Subcutaneous abdominal adipose tissue (tissue), 5 donors: Measurements from ENCODE around the gene NBEAL2.

Source experiments
- H3K27ac ChIP-seq: one replicate; pipeline ENCODE4 v1.7.0; 2013; ENCODE audit warnings: low read depth, mild to moderate bottlenecking, inconsistent platforms, low read length, moderate library complexity
- H3K27me3 ChIP-seq, 5 donors: one replicate each; pipeline ENCODE4 v1.7.0; 2013; ENCODE audit warnings: low read length in 5 of 5, inconsistent platforms in 1 of 5; ENCODE audit not compliant: control insufficient read depth in 5 of 5, insufficient read depth in 4 of 5
- H3K36me3 ChIP-seq, 5 donors: one replicate each; pipeline ENCODE4 v1.7.0; 2013; ENCODE audit warnings: low read length in 5 of 5; ENCODE audit not compliant: control insufficient read depth in 5 of 5, insufficient read depth in 5 of 5
- H3K4me1 ChIP-seq, 5 donors: one replicate each; pipeline ENCODE4 v1.7.0; 2013; ENCODE audit warnings: low read length in 5 of 5, mild to moderate bottlenecking in 3 of 5, moderate library complexity in 1 of 5; ENCODE audit not compliant: control insufficient read depth in 5 of 5, insufficient read depth in 5 of 5
- H3K4me3 ChIP-seq, 5 donors: one replicate each; pipeline ENCODE4 v1.7.0; 2013; ENCODE audit warnings: low read length in 5 of 5, low read depth in 1 of 5
- H3K9ac ChIP-seq, 5 donors: one replicate each; pipeline ENCODE4 v1.7.0; 2013; ENCODE audit warnings: low read length in 5 of 5, mild to moderate bottlenecking in 4 of 5, moderate library complexity in 3 of 5
- H3K9me3 ChIP-seq, 5 donors: one replicate each; pipeline ENCODE4 v1.7.0; 2013; ENCODE audit warnings: low read length in 5 of 5; ENCODE audit not compliant: control insufficient read depth in 5 of 5
- donor health status: healthy.
- donor health status: healthy.
- donor health status: healthy.
- donor health status: healthy.
- donor health status: healthy.

NBEAL2 gene

DNA sequence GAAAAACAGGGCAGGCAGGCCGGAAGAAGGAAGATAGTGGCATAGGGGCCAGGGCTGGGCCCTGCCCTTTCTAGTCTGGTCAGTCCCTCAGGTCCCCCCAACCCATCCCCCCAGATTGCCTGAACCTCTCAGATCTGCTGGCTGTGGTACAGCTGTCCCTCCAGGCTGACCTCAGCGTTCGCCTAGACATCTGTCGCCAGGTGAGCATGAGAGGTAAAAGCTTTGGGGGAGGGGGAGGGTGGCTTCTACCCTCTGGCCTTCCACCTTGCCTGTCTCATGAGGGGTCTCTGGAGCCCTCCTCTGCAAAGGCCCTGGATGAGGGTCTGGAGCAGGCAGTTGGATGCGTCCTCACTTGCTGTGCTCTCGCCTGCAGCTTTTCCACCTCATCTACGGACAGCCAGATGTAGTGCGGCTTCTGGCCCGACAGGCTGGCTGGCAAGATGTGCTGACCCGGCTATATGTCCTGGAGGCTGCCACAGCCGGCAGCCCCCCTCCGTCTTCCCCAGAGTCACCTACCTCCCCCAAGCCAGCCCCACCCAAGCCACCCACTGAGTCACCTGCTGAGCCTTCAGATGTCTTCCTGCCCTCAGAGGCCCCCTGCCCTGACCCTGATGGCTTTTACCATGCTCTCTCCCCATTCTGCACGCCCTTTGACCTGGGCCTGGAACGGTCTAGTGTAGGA is 20.2 kb downstream of the NBEAL2 start:
- Histone ChIP-seq H3K4me1 (peaks cover 0 to 12% (median 4%) of the 10 kb centered on the region in 5 donors), H3K4me3 (no peak overlapping the region), H3K27me3 (no peaks in the 10 kb centered on the region), H3K9me3 (no peaks in the 10 kb centered on the region), H3K36me3 (peaks cover 0 to 96% (median 82%) of the 10 kb centered on the region in 5 donors), H3K27ac (no peak overlapping the region), H3K9ac (no peak overlapping the region)

DNA sequence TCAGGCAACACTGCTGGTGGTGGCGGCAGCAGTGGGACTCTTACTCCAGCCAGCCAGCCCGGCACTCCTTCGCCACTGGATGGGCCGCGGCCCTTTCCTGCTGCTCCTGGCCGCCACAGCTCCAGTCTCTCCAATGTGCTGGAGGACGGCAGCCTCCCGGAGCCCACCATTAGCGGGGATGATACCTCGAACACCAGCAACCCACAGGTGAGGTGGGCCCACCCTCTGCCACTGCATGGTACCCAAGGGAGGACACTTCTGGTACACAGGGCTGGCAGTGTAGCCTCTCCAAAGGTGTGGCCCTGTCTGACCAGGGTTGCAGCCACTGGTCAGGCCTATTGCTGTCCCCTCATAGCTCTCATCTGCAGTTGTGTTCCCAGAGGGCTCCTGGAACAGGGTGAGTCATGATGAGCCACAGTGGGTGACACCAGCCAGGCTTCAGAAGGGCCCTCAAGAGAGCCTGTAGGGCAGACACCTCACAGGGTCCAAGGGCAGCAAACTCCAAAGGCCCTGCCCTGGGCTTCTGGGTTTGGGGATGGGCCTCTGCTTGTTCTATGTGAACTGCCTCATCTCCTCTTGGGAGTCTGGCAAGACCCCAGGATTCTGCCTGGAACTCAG is 20.8 kb downstream of the NBEAL2 start:
- H3K36me3 ChIP-seq = peaks cover 0 to 96% (median 82%) of the 10 kb centered on the region in 5 donors
- no peaks in the 10 kb centered on the region for H3K9me3 ChIP-seq
- H3K27me3 ChIP-seq = no peaks in the 10 kb centered on the region
- peaks cover 0 to 12% (median 4%) of the 10 kb centered on the region in 5 donors for H3K4me1 ChIP-seq
- H3K4me3 ChIP-seq = no peak overlapping the region
- H3K9ac ChIP-seq = no peak overlapping the region
- H3K27ac ChIP-seq = no peak overlapping the region

DNA sequence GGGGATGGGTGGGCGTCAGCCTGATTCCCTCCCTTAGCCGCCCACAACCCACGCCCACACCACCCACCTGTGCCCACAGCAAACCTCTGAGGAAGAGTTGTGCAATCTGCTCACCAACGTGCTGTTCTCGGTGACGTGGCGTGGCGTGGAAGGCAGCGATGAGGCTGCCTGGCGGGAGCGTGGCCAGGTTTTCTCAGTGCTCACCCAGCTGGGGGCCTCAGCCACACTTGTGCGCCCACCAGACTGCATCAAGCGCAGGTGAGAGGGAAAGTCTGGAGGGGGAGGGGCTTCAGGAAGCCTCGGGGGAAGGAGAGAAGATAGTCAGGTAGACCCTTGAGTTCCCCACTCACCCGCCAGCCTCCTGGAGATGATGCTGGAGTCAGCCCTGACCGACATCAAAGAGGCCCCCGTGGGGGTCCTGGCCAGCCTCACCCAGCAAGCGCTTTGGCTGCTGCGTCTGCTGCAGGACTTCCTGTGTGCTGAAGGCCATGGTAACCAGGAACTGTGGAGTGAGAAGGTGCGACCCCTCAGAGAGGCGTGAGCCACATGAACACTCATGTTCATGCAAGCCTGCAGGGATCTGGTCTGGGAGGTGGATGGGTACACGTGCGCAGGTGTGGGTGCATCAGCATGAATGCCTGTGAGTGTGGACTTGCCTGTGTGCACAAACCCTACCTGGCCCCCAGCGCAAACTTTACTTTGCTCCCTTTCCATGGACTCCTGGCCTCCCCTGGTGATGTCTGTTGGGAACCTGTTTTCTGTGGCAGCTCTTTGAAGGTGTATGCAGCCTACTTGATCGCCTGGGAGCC is 21.7 kb downstream of the NBEAL2 start:
- peaks cover 0 to 96% (median 83%) of the 10 kb centered on the region in 5 donors for H3K36me3 ChIP-seq
- peaks cover 0 to 12% (median 4%) of the 10 kb centered on the region in 5 donors for H3K4me1 ChIP-seq
- no peak overlapping the region for H3K9ac ChIP-seq
- no peaks in the 10 kb centered on the region for H3K9me3 ChIP-seq
- H3K27me3 ChIP-seq = no peaks in the 10 kb centered on the region
- no peak overlapping the region for H3K4me3 ChIP-seq
- H3K27ac ChIP-seq = no peak overlapping the region

DNA sequence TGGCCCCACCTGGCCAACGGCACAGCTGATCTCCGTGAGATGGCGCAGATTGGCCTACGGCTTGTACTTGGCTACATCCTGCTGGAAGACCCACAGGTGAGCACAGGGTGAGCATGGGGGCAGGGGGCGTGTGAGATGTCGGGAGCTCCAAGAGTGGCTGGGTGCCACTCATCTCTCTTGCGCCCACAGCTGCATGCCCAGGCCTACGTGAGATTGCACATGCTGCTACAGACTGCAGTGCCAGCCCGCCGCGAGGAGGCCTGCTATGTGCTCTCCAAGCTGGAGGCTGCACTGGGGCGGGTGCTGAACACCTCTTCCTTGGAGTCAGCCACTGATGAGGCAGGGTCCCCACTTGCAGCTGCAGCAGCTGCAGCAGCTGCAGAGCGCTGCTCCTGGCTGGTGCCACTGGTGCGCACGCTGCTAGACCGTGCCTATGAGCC is 22.3 kb downstream of the NBEAL2 start:
- no peak overlapping the region for H3K9ac ChIP-seq
- H3K4me1 ChIP-seq = peaks cover 0 to 12% (median 4%) of the 10 kb centered on the region in 5 donors
- H3K36me3 ChIP-seq = peaks cover 0 to 100% (median 88%) of the 10 kb centered on the region in 5 donors
- H3K27ac ChIP-seq = no peak overlapping the region
- no peak overlapping the region for H3K4me3 ChIP-seq
- H3K27me3 ChIP-seq = no peaks in the 10 kb centered on the region
- no peaks in the 10 kb centered on the region for H3K9me3 ChIP-seq

DNA sequence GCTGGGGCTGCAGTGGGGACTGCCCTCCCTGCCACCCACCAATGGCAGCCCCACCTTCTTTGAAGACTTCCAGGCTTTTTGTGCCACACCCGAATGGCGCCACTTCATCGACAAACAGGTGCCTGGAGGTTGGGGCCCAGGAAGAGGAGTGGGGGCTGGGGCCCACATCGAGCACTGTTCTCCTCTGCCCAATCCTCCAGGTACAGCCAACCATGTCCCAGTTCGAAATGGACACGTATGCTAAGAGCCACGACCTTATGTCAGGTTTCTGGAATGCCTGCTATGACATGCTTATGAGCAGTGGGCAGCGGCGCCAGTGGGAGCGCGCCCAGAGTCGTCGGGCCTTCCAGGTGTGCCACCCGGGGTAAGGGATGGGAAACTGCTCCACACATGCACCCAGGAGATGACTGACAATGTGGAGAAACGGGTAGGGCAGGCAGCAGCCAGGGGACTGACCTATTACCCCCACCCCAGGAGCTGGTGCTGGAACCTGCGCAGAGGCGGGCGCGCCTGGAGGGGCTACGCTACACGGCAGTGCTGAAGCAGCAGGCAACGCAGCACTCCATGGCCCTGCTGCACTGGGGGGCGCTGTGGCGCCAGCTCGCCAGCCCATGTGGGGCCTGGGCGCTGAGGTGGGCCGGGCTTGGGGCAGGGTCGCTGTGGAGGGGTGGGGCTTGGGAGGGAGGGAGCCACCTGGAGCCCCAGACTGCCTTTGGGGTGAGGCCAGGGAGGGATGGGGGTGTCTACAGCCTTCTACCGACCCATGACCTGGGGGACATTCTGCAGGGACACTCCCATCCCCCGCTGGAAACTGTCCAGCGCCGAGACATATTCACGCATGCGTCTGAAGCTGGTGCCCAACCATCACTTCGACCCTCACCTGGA is 22.9 kb downstream of the NBEAL2 start:
- Histone ChIP-seq H3K9ac (no peak overlapping the region), H3K9me3 (no peaks in the 10 kb centered on the region), H3K4me1 (peaks cover 0 to 5% (median 0%) of the 10 kb centered on the region in 5 donors), H3K36me3 (peaks cover 0 to 100% (median 92%) of the 10 kb centered on the region in 5 donors), H3K4me3 (no peak overlapping the region), H3K27me3 (no peaks in the 10 kb centered on the region), H3K27ac (no peak overlapping the region)

DNA sequence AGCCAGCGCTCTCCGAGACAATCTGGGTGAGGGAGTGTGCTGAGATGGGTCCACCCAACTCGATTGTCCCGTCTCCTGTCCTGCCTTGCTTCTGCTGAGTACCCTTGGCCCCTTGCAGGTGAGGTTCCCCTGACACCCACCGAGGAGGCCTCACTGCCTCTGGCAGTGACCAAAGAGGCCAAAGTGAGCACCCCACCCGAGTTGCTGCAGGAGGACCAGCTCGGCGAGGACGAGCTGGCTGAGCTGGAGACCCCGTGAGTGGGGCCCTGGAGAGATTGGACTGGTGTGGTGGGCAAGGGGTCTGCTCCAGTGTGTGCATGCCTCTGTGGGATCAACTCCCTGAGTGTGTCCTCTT is 23.6 kb downstream of the NBEAL2 start:
- H3K27me3 ChIP-seq = no peaks in the 10 kb centered on the region
- no peak overlapping the region for H3K27ac ChIP-seq
- peaks cover 0 to 100% (median 88%) of the 10 kb centered on the region in 5 donors for H3K36me3 ChIP-seq
- no peaks in the 10 kb centered on the region for H3K4me1 ChIP-seq
- H3K4me3 ChIP-seq = no peak overlapping the region
- H3K9ac ChIP-seq = no peak overlapping the region
- no peaks in the 10 kb centered on the region for H3K9me3 ChIP-seq

- Histone ChIP-seq H3K36me3 (peaks cover 0 to 97% (median 84%) of the 10 kb centered on the region in 5 donors), H3K9ac (no peak overlapping the region), H3K27me3 (no peaks in the 10 kb centered on the region), H3K4me1 (peaks cover 0 to under 1% (median 0%) of the 10 kb centered on the region in 5 donors), H3K27ac (no peak overlapping the region), H3K9me3 (no peaks in the 10 kb centered on the region), H3K4me3 (no peak overlapping the region)
These were observed 24.2 kb downstream of the NBEAL2 start for GRCh38 chr3:47003461-47004368.

DNA sequence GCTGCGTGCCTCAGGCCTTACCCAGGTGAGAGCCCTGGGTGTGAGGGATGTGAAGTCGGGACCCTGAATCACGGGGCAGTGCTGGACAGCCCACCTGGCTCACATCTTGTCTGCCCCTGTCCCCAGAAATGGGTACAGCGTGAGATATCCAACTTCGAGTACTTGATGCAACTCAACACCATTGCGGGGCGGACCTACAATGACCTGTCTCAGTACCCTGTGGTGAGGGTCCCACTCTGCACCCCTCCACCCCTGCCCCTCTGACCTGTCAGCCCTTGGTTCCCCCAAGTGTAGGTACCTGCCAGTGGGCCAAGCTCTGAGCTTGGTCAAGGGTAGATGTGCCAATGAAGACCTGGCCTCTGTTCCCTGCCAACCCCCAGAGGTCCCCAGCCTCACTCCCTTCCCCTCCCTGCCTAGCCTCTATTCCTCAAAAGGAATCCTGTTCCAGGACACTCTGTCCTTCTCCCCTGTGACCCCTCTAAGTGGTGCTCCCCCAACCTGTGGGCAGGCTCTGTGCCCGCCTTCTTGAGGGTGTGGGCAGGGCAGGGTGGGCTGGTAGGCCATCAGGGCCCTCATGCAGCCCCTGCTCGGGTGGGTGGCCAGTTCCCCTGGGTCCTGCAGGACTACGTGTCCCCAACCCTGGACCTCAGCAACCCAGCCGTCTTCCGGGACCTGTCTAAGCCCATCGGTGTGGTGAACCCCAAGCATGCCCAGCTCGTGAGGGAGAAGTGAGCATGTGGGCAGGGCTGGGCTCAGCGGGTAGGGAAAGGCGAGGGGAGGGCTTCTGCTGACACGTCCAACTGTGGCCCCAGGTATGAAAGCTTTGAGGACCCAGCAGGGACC is 25.1 kb downstream of the NBEAL2 start:
- Histone ChIP-seq H3K36me3 (peaks cover 0 to 88% (median 76%) of the 10 kb centered on the region in 5 donors), H3K4me1 (peaks cover 0 to 4% (median 2%) of the 10 kb centered on the region in 5 donors), H3K27ac (no peak overlapping the region), H3K9me3 (no peaks in the 10 kb centered on the region), H3K27me3 (no peaks in the 10 kb centered on the region), H3K9ac (no peak overlapping the region), H3K4me3 (no peak overlapping the region)
